HepG2 (cell line): ENCODE data around the gene ADGRB3. TPM values are rescaled to one million over a fixed set of nuclear protein-coding genes. Genes with fewer than 3 reads are reported as not detected.

Source experiments
- ATAC-seq: fragments of 200-7000 bp; cut with Tn5 transposase; 3 replicates; pipeline ENCODE4 v1.9.1; 2020; ENCODE audit warnings: mild to moderate bottlenecking, moderate library complexity
- BruUV-seq: library from RNA; stranded (reverse); fragments of 400-500 nt; replicated peaks from 2 replicates; lab custom pipeline; 2021; lab: Mats Ljungman, UMichigan
- CTCF ChIA-PET: fragments of 300-600 bp; formaldehyde crosslinking; extraction: SDS; loops from one replicate; lab custom pipeline; 2021; ENCODE audit warnings: low total read pairs, inconsistent platforms, low intra/inter-chr PET ratio; lab: Yijun Ruan, JAX
- POLR2A ChIA-PET: fragments of 350-600 bp; sonication (Branson Sonifier 250); formaldehyde crosslinking; loops from one replicate; lab custom pipeline; 2020; ENCODE audit warnings: antibody characterized with exemption, inconsistent platforms; lab: Yijun Ruan, JAX
- DNase-seq: peaks from one replicate; pipeline ENCODE4 v3.0.0-alpha.2; 2015; ENCODE audit warnings: low spot score
- FAIRE-seq: peaks from 3 replicates; lab custom pipeline; 2011; peaks lifted over from hg19 to GRCh38; lab: Jason Lieb, UNC
- H2AFZ ChIP-seq: one replicate; pipeline ENCODE4 v1.6.1; 2011; ENCODE audit warnings: low read length, inconsistent platforms
- H3K27ac ChIP-seq: fragments of 300-600 bp; 3 replicates; pipeline ENCODE4 v1.8.0; 2011; ENCODE audit warnings: mixed run types, mild to moderate bottlenecking, mixed read lengths, low read length, inconsistent platforms; ENCODE audit not compliant: insufficient read depth; ENCODE audit errors: extremely low read length
- H3K27me3 ChIP-seq, 2 experiments: fragments of 200-600 bp in 1 of 2; 2 replicates in 1 of 2; 3 replicates in 1 of 2; pipeline versions ENCODE4 v1.6.0 to v1.8.0; 2011; ENCODE audit warnings: low read length in 2 of 2, mild to moderate bottlenecking in 2 of 2, moderate library complexity in 2 of 2, inconsistent platforms in 1 of 2; ENCODE audit not compliant: insufficient read depth in 2 of 2, control insufficient read depth in 1 of 2
- H3K36me3 ChIP-seq, 2 experiments: fragments of 200-600 bp in 1 of 2; replicated peaks in 1 of 2; 2 replicates in 1 of 2; 3 replicates in 1 of 2; pipeline versions ENCODE4 v1.5.1 to v1.8.0; 2011; ENCODE audit warnings: low read length in 2 of 2, inconsistent platforms in 1 of 2; ENCODE audit not compliant: insufficient read depth in 2 of 2, control insufficient read depth in 1 of 2
- H3K4me1 ChIP-seq: 2 replicates; pipeline ENCODE4 v1.5.1; 2012; ENCODE audit warnings: low read length, inconsistent platforms; ENCODE audit not compliant: insufficient read depth
- H3K4me2 ChIP-seq: 2 replicates; pipeline ENCODE4 v1.6.0; 2011; ENCODE audit warnings: low read depth, low read length, inconsistent platforms
- H3K4me3 ChIP-seq, 3 experiments: fragments of 200-600 bp in 1 of 3; sonication (generic), shearing (Covaris generic) in 1 of 3; replicated peaks in 1 of 3; 2 replicates each; pipeline ENCODE4 v1.5.1; 2011 to 2016; ENCODE audit warnings: low read length in 3 of 3, inconsistent platforms in 2 of 3, low read depth in 2 of 3, mild to moderate bottlenecking in 2 of 3, control low read depth in 1 of 3, mixed read lengths in 1 of 3; ENCODE audit not compliant: insufficient read depth in 1 of 3
- H3K79me2 ChIP-seq: one replicate; pipeline ENCODE4 v1.6.1; 2011; ENCODE audit warnings: low read length, inconsistent platforms; ENCODE audit not compliant: insufficient read depth
- H3K9ac ChIP-seq: 2 replicates; pipeline ENCODE4 v1.6.0; 2011; ENCODE audit warnings: mild to moderate bottlenecking, low read depth, low read length, inconsistent platforms; ENCODE audit not compliant: insufficient read depth
- H3K9me3 ChIP-seq: 2 replicates; pipeline ENCODE4 v1.5.1; 2012; ENCODE audit warnings: mild to moderate bottlenecking, low read length
- H4K20me1 ChIP-seq: 2 replicates; pipeline ENCODE4 v1.6.0; 2011; ENCODE audit warnings: inconsistent platforms, mild to moderate bottlenecking, low read length, moderate library complexity; ENCODE audit not compliant: insufficient read depth
- CCDC6 ChIP-seq: sonication (generic); formaldehyde crosslinking; IDR thresholded peaks from 2 replicates; pipeline ENCODE4 v1.8.1; 2022; ENCODE audit warnings: mild to moderate bottlenecking, missing genetic modification reagents, moderate library complexity
- STAT5B ChIP-seq: sonication (generic); formaldehyde crosslinking; IDR thresholded peaks from 2 replicates; pipeline ENCODE4 v1.4.0; 2020; ENCODE audit warnings: missing genetic modification reagents
- ZNF672 ChIP-seq: sonication (generic); formaldehyde crosslinking; IDR thresholded peaks from 2 replicates; pipeline ENCODE4 v1.8.1; 2022; ENCODE audit warnings: missing genetic modification reagents
- ZNF737 ChIP-seq: sonication (generic); formaldehyde crosslinking; IDR thresholded peaks from 2 replicates; pipeline ENCODE4 v1.5.0; 2020; ENCODE audit warnings: missing genetic modification reagents, mild to moderate bottlenecking, borderline replicate concordance
- WGBS: methylation state at CpG from one replicate; pipeline ENCODE4 v1.1.6; 2017; ENCODE audit warnings: low lambda C conversion rate; 5-methylcytosine and 5-hydroxymethylcytosine counted together
- in situ Hi-C: cut with HindIII; loops from 2 replicates; pipeline ENCODE4 v1.10.0; 2017; ENCODE audit warnings: low pct_unique_long_range_greater_than_20kb; ENCODE audit not compliant: extremely low pct_ligation_motif_present
- intact Hi-C: fragments of 100-400 bp; cut with micrococcal nuclease; formaldehyde crosslinking; loops from one replicate; pipeline ENCODE4 v1.10.0; 2022; ENCODE audit not compliant: unreplicated experiment
- polyA plus RNA-seq, 8 experiments: library from polyadenylated mRNA; depleted of rRNA in 3 of 8; stranded (reverse) in 7 of 8; unstranded in 1 of 8; fragments of >200 nt; fragmentation: Illumina TruSeq in 4 of 8; extraction: Trizol in 4 of 8; gene quantifications; 2 replicates each; pipeline versions ENCODE4 v1.2.1 to v1.2.3, GENCODE V29; 2011 to 2016; ENCODE audit warnings: low read depth in 4 of 8, missing spikeins in 1 of 8, mixed read lengths in 1 of 8; ENCODE audit not compliant: insufficient read depth in 1 of 8
- total RNA-seq, 5 experiments: library from RNA; depleted of rRNA; stranded (reverse); fragments of >200 nt; fragmentation: Illumina TruSeq; extraction: Trizol; gene quantifications; 2 replicates each; pipeline ENCODE4 v1.2.3, GENCODE V29; 2016; ENCODE audit warnings: low read depth in 1 of 5
- TF ChIP-seq, protein P1 (sequence below): sonication (generic); formaldehyde crosslinking; IDR thresholded peaks from 2 replicates; pipeline ENCODE4 v1.5.0; 2020; ENCODE audit warnings: mild to moderate bottlenecking, missing genetic modification reagents, borderline replicate concordance
- TF ChIP-seq, protein P2 (sequence below): IDR thresholded peaks from 2 replicates; pipeline ENCODE4 v1.4.0; 2020; ENCODE audit warnings: mild to moderate bottlenecking, missing genetic modification reagents
- TF ChIP-seq, protein P3 (sequence below): sonication (generic); formaldehyde crosslinking; IDR thresholded peaks from 2 replicates; pipeline ENCODE4 v1.4.0; 2020; ENCODE audit warnings: missing genetic modification reagents

The ADGRB3 gene
- total and polyA plus RNA-seq, 2 of the 13 experiments (the other 11 are each of a cell fraction or from before 2014, with no cell fraction given) = not detected

DNA sequence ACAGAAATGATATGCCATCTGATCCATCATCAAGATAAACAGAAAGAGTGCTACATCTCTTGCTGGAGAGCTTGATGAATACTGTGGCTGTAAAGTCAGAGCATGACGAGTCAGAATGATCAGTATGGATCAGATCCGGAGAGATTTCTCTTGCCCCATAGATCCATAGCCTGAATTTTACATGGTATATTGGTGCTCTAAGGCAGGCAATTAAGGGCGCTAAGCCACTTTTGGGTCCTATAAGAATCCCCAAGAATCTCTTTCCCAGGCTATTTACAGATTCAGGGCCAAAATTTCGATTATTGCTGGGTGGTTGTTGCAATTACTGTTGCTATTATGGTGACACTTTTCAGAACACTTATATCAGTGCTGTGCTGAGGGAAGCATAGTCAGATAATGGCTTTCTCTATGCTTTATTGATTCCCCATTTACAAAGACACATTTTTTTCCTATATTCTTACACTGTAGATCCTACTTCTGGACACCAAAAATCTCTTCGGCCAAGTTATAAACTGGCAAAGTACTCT lies 94.4 kb downstream of the ADGRB3 start:
- H2AFZ ChIP-seq = no peak overlapping the region
- no peak overlapping the region for H3K4me2 ChIP-seq
- H3K79me2 ChIP-seq = no peaks in the 10 kb centered on the region
- TF ChIP-seq ZNF672 (CRISPR knock-in tag) (no peak), CCDC6 (CRISPR knock-in tag) (no peak), STAT5B (CRISPR knock-in tag) (no peak), ZNF737 (CRISPR knock-in tag) (no peak)
- TF ChIP-seq, protein P1, sequence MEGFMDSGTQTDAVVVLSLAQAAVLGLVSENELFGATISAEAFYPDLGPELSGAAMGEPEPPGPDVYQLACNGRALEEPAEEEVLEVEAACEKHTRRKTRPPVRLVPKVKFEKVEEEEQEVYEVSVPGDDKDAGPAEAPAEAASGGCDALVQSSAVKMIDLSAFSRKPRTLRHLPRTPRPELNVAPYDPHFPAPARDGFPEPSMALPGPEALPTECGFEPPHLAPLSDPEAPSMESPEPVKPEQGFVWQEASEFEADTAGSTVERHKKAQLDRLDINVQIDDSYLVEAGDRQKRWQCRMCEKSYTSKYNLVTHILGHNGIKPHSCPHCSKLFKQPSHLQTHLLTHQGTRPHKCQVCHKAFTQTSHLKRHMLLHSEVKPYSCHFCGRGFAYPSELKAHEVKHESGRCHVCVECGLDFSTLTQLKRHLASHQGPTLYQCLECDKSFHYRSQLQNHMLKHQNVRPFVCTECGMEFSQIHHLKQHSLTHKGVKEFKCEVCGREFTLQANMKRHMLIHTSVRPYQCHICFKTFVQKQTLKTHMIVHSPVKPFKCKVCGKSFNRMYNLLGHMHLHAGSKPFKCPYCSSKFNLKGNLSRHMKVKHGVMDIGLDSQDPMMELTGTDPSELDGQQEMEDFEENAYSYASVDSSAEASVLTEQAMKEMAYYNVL (CRISPR knock-in tag) = no peak
- TF ChIP-seq, protein P2, sequence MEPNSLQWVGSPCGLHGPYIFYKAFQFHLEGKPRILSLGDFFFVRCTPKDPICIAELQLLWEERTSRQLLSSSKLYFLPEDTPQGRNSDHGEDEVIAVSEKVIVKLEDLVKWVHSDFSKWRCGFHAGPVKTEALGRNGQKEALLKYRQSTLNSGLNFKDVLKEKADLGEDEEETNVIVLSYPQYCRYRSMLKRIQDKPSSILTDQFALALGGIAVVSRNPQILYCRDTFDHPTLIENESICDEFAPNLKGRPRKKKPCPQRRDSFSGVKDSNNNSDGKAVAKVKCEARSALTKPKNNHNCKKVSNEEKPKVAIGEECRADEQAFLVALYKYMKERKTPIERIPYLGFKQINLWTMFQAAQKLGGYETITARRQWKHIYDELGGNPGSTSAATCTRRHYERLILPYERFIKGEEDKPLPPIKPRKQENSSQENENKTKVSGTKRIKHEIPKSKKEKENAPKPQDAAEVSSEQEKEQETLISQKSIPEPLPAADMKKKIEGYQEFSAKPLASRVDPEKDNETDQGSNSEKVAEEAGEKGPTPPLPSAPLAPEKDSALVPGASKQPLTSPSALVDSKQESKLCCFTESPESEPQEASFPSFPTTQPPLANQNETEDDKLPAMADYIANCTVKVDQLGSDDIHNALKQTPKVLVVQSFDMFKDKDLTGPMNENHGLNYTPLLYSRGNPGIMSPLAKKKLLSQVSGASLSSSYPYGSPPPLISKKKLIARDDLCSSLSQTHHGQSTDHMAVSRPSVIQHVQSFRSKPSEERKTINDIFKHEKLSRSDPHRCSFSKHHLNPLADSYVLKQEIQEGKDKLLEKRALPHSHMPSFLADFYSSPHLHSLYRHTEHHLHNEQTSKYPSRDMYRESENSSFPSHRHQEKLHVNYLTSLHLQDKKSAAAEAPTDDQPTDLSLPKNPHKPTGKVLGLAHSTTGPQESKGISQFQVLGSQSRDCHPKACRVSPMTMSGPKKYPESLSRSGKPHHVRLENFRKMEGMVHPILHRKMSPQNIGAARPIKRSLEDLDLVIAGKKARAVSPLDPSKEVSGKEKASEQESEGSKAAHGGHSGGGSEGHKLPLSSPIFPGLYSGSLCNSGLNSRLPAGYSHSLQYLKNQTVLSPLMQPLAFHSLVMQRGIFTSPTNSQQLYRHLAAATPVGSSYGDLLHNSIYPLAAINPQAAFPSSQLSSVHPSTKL (CRISPR knock-in tag) = no peak
- TF ChIP-seq, protein P3, sequence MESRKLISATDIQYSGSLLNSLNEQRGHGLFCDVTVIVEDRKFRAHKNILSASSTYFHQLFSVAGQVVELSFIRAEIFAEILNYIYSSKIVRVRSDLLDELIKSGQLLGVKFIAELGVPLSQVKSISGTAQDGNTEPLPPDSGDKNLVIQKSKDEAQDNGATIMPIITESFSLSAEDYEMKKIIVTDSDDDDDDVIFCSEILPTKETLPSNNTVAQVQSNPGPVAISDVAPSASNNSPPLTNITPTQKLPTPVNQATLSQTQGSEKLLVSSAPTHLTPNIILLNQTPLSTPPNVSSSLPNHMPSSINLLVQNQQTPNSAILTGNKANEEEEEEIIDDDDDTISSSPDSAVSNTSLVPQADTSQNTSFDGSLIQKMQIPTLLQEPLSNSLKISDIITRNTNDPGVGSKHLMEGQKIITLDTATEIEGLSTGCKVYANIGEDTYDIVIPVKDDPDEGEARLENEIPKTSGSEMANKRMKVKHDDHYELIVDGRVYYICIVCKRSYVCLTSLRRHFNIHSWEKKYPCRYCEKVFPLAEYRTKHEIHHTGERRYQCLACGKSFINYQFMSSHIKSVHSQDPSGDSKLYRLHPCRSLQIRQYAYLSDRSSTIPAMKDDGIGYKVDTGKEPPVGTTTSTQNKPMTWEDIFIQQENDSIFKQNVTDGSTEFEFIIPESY = no peak
- no peaks in the 10 kb centered on the region for H3K27me3 ChIP-seq
- H3K27ac ChIP-seq = no peak overlapping the region
- no peak overlapping the region for H3K9ac ChIP-seq
- CTCF ChIA-PET = no interaction called here
- no peaks in the 10 kb centered on the region for H3K9me3 ChIP-seq
- no peaks in the 10 kb centered on the region for H3K36me3 ChIP-seq
- ATAC-seq (no peak), DNase-seq (no peak), FAIRE-seq (no peak)
- in situ Hi-C loops (no loop called here), intact Hi-C loops (no loop called here)
- no peak overlapping the region for H3K4me3 ChIP-seq
- no peaks in the 10 kb centered on the region for H4K20me1 ChIP-seq
- no peaks in the 10 kb centered on the region for H3K4me1 ChIP-seq
- BruUV-seq = no TSS peak
- 22% methylated on average over 5 of the region's 5 CpGs for WGBS
- POLR2A ChIA-PET = no interaction called here
